Lower lobe of right lung (tissue), 2 donors: Measurements from ENCODE around the gene NAT10. TPM values are rescaled to one million over a fixed set of nuclear protein-coding genes. Genes with fewer than 3 reads are reported as not detected.
"Not testable (repeated sequence)": the region's sequence is repeated elsewhere in the genome, so short reads cannot be mapped to it uniquely, and the experiment has no call there.

Source experiments
- ATAC-seq, 2 donors: fragments of 200-7000 bp; cut with Tn5 transposase; one replicate each; pipeline ENCODE4 v1.9.1; 2020 to 2022; ENCODE audit warnings: mild to moderate bottlenecking in 2 of 2, moderate library complexity in 2 of 2
- DNase-seq: peaks from one replicate; pipeline ENCODE4 v3.0.0-alpha.2; 2020
- H3K27ac ChIP-seq: fragments of 200-600 bp; one replicate; pipeline ENCODE4 v1.8.0; 2022
- H3K27me3 ChIP-seq: fragments of 200-600 bp; one replicate; pipeline ENCODE4 v1.8.0; 2022; ENCODE audit warnings: low read depth
- H3K36me3 ChIP-seq: fragments of 200-600 bp; one replicate; pipeline ENCODE4 v1.8.0; 2022; ENCODE audit warnings: mild to moderate bottlenecking
- H3K4me1 ChIP-seq: fragments of 200-600 bp; one replicate; pipeline ENCODE4 v1.8.0; 2022
- H3K4me3 ChIP-seq: fragments of 200-600 bp; one replicate; pipeline ENCODE4 v1.8.0; 2022; ENCODE audit warnings: mild to moderate bottlenecking
- H3K9me3 ChIP-seq: fragments of 200-600 bp; one replicate; pipeline ENCODE4 v1.8.0; 2022
- intact Hi-C: fragments of 100-400 bp; cut with DNase I; formaldehyde crosslinking; loops from one replicate; pipeline ENCODE4 v1.11.0; 2022
- total RNA-seq: library from RNA; stranded (reverse); fragmentation: NEBNext Ultra II Directional; extraction: Animal tissue kit (Norgen Biotek cat#: 25700); gene quantifications from one replicate; pipeline ENCODE4 v1.2.1, GENCODE V29; 2021
- TF ChIP-seq, protein P1 (sequence below): fragments of 200-600 bp; IDR thresholded peaks from one replicate; pipeline ENCODE4 v1.8.0; 2022; ENCODE audit warnings: antibody characterized with exemption, mild to moderate bottlenecking
- donor health status: DM: no; HTN: yes; CAD: no; lungs with severe emphysema.

NAT10 gene
- total RNA-seq, 1 donor from 2014 or later: 37.3 TPM

DNA sequence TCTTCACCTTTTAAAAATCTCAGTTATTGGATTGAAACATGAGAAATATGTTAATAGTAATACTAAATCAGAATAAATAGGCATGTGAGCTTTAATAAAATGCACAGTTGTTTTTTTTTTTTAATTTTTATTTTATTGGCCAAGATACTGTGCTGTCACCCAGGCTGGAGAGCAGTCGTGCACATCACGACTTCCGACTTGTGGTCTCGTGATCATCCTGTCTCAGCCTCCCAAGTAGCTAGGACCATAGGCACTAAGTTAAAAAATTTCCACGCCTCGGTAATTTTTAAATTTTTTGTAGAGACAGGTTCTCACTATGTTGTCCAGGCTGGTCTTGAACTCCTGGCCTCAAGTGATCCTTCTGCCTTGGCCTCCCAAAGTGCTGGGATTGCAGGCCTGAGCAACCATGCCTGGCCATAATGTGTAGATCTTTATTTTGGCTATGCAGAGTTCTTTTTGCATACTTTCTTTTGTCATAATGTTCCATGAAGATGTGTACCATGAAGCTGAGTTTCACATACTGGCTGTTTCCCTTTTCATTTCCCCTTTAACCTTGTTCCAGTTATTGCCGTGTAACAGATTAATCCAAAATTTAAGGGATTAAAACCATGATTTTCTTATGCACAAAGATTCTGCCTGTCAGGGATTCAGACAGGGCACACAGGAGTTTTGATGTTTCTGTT is 37.9 kb upstream of the NAT10 start:
- DNase-seq (no peak), ATAC-seq (no peak)
- Histone ChIP-seq H3K36me3 (peaks cover 21% of the 10 kb centered on the region), H3K27me3 (no peaks in the 10 kb centered on the region), H3K4me3 (no peak overlapping the region), H3K9me3 (no peaks in the 10 kb centered on the region), H3K4me1 (peaks cover 46% of the 10 kb centered on the region), H3K27ac (no peak overlapping the region)
- intact Hi-C loops: no loop called here
- TF ChIP-seq, protein P1, sequence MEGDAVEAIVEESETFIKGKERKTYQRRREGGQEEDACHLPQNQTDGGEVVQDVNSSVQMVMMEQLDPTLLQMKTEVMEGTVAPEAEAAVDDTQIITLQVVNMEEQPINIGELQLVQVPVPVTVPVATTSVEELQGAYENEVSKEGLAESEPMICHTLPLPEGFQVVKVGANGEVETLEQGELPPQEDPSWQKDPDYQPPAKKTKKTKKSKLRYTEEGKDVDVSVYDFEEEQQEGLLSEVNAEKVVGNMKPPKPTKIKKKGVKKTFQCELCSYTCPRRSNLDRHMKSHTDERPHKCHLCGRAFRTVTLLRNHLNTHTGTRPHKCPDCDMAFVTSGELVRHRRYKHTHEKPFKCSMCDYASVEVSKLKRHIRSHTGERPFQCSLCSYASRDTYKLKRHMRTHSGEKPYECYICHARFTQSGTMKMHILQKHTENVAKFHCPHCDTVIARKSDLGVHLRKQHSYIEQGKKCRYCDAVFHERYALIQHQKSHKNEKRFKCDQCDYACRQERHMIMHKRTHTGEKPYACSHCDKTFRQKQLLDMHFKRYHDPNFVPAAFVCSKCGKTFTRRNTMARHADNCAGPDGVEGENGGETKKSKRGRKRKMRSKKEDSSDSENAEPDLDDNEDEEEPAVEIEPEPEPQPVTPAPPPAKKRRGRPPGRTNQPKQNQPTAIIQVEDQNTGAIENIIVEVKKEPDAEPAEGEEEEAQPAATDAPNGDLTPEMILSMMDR: no peak

DNA sequence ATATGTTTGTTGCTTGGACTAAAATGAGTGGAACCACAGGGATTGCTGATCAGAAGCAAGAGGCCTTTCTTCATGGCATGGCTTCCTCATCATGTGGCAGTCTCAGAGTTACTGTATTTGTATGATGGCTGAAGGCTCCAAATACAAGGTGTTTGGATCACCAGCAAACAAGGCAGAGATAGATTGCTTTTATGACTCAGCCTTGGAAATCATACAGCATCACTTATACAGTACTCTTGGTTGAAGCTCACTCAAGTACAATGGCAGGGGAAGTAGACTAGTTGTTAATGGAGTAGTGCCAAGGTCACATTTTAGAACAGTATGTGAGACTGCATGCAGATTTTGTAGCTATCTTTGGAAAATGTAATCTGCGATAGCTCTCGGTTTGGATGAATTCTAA is 37.3 kb upstream of the NAT10 start:
- H3K4me1 ChIP-seq: peaks cover 42% of the 10 kb centered on the region
- no peaks in the 10 kb centered on the region for H3K27me3 ChIP-seq
- TF ChIP-seq, protein P1: no peak
- DNase-seq (no peak), ATAC-seq (peak; percentile 64 to 80)
- no peak overlapping the region for H3K4me3 ChIP-seq
- H3K9me3 ChIP-seq: no peaks in the 10 kb centered on the region
- no peak overlapping the region for H3K27ac ChIP-seq
- H3K36me3 ChIP-seq: peaks cover 27% of the 10 kb centered on the region
- intact Hi-C loops: no loop called here

DNA sequence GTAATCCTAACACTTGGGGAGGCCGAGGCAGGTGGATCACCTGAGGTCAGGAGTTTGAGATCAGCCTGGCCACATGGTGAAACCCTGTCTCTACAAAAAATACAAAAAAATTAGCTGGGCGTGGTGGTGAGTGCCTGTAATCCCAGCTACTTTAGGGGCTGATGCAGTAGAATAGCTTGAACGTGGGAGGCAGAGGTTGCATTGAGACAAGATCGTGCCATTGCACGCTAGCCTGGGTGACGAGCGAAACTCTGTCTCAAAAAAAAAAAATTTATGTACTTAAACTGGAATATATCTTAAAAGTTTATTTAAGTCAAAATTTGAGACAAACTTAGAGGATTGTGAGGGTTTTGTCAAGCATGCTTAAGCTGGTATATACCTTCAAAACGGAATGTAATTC is 34.1 kb upstream of the NAT10 start:
- H3K27me3 ChIP-seq, H3K4me3 ChIP-seq, DNase-seq, intact Hi-C loops, H3K9me3 ChIP-seq, H3K27ac ChIP-seq, ATAC-seq: not testable (repeated sequence)
- Histone ChIP-seq H3K36me3 (peaks cover 55% of the 10 kb centered on the region), H3K4me1 (peaks cover 19% of the 10 kb centered on the region)

DNA sequence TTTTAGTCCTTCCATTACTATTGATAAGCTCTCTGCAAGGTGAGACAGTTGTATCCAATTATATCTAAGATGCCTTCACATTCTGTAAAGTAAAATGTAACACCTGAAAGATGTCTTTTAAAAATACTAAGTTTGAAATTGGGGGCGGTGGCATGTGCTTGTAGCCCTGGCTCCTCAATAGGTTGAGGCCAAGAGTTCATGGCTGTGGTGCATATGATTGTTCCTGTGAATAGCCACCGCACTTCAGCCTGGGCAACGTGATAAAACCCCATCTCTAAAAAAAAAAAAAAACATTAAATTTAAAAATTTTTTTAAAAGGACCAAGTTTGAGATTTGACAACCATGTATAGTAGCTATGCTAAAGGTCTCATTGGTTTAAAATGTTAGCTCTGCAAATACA is 33.4 kb upstream of the NAT10 start:
- no peak overlapping the region for H3K27ac ChIP-seq
- no peaks in the 10 kb centered on the region for H3K27me3 ChIP-seq
- TF ChIP-seq, protein P1: no peak
- intact Hi-C loops: no loop called here
- H3K36me3 ChIP-seq: peaks cover 62% of the 10 kb centered on the region
- H3K4me1 ChIP-seq: peaks cover 19% of the 10 kb centered on the region
- H3K9me3 ChIP-seq: no peaks in the 10 kb centered on the region
- no peak for ATAC-seq
- no peak overlapping the region for H3K4me3 ChIP-seq
- no peak for DNase-seq

DNA sequence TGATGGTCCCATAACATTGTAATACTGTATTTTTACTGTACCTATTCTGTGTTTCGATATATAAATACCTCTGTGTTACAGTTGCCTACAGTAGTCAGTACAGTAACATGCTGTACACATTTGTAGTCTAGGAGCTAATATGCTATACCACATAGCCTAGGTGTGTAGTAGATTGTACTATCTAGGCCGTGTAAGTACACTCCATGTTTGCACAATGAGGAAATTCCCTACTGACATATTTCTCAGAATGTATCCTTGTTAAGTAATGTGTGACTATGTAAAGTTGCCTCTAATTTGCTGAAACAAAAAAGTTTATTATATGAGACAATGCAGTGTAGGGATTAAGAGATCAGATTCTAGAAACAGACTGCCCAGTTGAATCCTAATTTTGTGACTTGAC is 32.6 kb upstream of the NAT10 start:
- Histone ChIP-seq H3K4me1 (peaks cover 12% of the 10 kb centered on the region), H3K4me3 (no peak overlapping the region), H3K9me3 (no peaks in the 10 kb centered on the region), H3K27ac (no peak overlapping the region), H3K36me3 (peaks cover 70% of the 10 kb centered on the region), H3K27me3 (no peaks in the 10 kb centered on the region)
- TF ChIP-seq, protein P1: no peak
- ATAC-seq (no peak), DNase-seq (no peak)
- intact Hi-C loops: no loop called here

DNA sequence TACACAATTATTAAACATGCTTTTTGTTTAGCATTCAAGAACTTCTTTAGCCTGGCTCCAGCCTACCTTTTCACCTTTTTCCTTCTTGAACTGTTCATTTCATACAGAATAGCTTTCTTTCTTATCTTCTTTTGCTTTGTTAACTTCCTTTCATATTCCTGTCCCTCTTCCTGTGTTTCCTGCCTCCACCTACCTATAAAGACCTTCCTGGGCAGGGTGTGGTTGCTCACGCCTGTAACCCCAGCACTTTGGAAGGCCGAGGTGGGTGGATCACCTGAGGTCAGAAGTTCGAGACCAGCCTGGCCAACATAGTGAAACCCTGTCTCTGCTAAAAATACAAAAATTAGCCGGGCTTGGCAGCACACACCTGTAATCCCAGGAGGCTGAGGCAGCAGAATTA is 31.0 kb upstream of the NAT10 start:
- Histone ChIP-seq H3K9me3 (no peaks in the 10 kb centered on the region), H3K4me3 (no peak overlapping the region), H3K4me1 (no peaks in the 10 kb centered on the region), H3K27me3 (no peaks in the 10 kb centered on the region), H3K27ac (no peak overlapping the region), H3K36me3 (peaks cover 86% of the 10 kb centered on the region)
- intact Hi-C loops: no loop called here
- ATAC-seq (no peak), DNase-seq (no peak)
- TF ChIP-seq, protein P1: no peak
